GM21515 (cell line): ENCODE results near the gene OSMR.

Experiments used
- ATAC-seq: cut with Tn5 transposase; IDR thresholded peaks from one replicate; pipeline ENCODE4 v1.9.1; 2021; ENCODE audit not compliant: unreplicated experiment

Gene OSMR

DNA sequence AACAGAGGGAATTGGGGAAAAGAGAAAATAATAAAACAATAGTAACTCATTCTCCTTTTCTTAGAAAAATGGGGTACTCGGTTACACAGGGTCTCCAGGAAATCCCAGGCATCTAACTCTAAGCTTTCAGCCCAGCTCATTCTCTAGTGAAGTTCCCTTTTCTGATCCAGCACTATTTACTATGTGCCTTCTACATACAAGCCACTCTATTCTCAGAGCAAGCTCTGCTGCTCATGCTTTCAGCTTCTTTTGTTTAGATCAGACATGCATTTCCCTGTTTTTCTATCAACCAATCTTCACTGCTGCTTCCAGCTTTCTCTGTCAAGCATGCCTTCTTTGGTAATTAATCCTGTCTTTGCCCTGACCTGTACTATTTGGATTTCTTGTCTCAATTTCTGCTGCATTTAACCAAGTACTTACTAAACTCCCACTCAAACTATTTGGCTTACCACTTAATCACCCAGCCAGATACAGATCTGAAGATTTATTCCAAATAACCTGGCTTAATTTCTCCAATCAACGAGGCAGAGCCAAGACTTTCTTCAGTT lies 25.3 kb downstream of the OSMR start:
- no peak for ATAC-seq

DNA sequence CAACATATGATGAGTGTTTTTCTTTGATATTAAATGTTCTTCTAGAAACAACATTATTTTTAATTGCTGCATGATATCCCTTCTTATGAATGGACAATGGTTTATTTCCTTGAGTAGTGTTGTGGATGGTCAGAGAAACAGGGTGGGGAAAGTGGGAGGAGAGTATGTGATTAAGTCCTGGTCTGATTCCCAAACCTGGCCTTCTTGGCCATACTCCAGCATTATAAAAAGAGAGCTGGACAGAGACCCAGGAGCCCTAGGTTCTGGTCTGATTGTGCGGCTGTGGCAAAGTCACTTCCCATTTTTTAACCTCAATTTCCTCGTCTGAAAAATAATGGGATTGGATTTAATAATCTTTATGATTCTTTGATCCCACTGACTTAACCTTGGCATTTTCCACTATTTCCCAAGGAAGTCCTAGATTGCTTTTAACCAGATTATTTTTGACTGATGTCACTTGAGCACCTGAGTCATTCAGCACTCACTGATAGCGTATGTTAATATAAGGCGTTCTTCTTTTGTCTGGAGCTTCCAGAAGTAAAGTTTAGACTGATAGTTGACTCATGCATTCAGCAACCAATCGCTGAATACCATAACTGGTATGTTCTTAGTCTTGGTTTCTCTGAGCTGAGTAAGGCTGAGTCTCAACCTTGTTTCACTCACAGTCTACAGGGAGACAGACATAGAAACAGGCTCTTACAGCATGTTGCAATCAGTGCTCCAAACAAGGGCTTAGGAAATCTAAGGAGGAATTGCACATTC lies 26.2 kb downstream of the OSMR start:
- no peak for ATAC-seq

DNA sequence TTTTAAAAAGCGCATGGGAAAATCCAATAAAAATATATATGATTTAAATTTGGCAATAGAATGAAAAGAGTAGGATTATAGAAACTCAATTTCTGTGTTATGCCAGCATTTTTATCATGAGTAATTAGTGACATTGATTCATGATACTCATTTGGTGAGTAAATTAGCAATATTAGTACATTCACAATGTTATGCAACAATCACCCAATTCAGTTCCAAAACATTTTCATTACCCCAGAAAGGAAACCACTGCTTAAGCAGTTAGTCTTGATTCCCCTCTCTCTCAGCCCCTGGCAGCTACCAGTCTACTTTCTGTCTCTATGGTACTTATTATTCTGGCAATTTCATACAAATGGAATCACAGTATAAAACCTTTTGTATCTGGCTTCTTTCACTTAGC lies 27.0 kb downstream of the OSMR start:
- ATAC-seq, result no peak

DNA sequence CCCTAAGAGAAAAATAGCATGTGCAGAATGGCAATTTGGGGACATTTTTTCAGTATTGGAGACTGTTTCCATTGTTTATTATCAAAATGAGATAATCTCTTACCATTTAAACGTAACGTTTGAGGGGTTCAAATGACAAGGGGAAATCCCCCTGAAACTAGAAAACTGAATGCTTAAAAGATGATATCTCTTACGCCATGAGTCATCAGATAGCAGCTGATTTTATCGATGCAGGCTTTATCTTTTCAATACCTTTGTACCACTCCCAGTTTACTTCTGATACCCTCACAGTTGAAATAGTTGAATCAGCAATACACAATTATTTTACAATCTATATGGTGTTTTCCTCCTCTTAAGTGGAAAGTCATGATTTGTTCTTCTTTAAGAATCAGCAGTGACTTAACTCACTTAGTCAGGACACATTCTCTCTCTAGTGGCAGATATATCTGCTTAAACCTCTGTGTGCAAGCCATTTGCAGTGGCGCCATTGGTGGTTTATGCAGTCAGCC lies 29.2 kb downstream of the OSMR start:
- no peak for ATAC-seq

DNA sequence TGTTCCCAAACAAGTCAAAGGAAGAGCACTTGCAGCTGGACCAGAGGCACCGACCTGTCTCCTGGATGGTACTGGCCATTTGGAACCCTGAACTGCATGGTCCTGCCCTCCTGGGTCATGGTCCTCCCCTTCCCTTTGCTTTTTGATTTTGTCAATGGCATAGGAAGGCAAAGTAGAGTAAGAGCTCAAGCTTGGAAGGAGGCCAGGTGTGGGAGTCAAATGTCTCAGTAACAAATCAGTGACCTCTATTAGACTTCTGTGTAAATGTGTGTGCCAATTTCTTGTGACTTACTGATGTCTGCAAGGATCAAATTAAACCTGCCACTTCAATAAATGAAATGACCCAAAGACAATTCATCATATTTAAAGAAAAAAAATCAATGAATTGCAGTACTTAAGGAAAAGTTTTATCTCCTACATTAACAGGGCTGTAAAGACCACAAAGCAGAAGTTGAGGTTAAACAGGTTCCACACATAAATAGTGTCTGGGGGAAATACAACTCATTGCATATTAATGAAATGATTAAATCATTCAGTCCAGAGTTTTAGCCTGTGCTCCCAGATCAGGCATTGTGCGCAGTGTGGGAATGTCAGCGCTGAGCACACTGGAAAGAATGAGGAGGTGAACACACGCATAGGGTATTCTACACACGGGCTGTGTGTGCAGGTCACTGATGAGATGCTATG lies 32.7 kb downstream of the OSMR start:
- no peak for ATAC-seq

DNA sequence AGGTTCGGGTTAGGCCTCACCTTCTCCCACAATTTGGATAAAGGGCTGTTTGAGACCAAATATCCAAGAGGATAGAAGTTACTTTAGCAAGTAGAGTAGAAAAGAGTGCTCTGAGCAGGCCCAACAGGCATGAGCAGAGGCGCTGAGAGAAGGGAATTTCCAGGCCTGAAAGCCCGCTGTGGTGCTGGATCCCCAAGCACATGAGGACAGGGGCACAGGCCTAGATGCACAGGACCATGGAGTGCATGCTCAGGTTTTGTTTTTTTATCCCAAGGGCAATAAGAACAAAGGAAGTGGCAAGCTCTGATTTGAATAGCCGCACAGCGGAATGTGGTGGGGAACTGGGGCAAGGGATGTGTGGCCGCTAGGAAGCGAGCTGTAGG lies 33.3 kb downstream of the OSMR start:
- ATAC-seq, result no peak

DNA sequence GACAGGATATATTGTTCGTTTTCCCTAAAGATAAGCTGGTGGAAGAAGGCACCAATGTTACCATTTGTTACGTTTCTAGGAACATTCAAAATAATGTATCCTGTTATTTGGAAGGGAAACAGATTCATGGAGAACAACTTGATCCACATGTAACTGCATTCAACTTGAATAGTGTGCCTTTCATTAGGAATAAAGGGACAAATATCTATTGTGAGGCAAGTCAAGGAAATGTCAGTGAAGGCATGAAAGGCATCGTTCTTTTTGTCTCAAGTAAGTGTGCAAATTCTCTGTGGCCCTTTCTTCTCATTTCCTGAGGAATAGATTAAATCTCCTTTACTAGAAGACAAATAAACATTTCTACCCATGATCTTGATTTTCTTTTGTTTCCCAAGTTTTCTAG lies 38.0 kb downstream of the OSMR start:
- no peak for ATAC-seq

DNA sequence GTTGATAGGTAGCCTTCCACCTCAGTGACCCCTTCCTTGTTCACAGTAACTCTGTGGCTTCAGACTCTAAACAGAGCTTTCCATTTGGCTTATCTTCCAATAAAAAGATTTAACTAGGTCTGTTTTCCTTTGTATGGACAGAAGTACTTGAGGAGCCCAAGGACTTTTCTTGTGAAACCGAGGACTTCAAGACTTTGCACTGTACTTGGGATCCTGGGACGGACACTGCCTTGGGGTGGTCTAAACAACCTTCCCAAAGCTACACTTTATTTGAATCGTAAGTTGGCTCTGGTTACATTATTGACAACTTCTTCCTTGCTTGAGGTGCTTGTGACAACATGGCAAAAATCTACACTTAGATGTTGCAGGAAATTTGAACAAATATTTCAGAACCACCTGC lies 39.4 kb downstream of the OSMR start:
- no peak for ATAC-seq

DNA sequence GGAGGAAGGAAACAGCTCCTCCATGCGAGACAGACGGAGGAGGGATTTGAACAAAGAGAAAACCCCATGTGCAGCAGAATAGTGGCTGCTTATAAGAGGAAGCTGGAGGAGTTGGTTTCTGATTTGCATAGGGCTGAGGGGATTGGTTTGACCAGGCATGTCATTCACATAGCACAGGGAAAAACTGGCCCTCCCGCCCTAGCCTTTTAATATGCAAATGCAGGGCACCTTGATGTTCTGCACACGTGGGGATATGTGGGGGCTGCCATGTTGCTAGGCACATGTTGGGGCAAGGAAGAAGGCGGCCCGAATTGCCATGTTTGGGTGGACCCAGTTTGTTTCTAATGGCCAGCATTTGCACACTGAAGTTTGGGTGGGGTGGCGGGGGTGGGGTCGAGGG lies 42.2 kb downstream of the OSMR start:
- ATAC-seq, result no peak

DNA sequence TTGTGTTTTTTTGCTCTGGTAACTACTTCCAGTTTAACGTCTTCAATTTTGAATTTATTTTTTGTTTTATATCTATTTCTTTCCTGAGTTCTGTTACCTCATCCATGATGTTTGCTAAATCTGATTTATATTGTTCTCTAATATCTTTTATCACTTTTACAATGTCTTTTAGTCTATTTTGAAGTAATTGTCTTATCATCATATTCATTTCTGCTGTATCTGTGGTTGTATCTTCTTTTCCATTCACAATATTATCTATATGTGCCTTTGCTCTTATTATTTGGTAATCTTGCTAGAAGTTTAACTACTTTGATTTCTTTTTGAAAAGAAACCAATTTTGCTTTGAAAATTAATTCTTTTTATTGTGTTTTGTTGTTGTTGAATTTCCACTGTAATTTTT lies 43.6 kb downstream of the OSMR start:
- no peak for ATAC-seq

DNA sequence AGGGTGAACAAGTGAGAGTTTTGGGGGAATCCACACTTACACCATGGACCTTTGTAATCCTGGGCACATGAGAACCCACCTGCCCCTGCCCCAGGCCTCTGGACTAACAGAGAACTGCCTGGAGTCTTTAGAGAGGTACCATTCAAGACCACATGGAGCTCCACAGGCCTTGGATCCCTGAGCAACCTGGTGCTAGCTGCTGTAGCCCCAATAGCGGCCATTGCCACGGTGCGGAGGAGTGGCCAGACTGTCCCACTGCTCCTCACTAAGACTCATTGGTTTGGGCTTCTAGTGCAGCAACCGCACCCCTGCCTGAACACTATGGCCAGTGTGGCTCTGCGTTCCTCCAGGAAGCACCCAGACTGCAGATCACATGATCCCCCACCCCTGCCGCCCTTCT lies 45.8 kb downstream of the OSMR start:
- ATAC-seq, result no peak

DNA sequence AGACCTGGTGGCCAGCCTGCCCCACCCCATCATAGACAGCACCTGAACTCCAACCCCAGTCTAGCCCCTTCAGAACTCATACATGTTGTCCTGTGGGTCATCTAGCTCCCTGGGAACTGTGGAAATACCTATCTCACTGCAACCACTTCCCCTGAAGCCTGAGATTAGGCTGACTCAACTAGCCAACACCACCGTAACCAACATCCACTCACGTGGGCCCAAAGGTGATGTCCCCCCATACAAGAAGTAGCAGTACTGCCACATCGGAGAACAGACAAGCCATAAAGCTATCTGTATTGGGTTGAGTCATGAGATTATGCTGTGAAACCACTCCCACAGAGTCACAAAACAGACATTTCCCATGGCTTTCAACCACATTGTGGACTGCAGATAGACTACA lies 46.6 kb downstream of the OSMR start:
- no peak for ATAC-seq

DNA sequence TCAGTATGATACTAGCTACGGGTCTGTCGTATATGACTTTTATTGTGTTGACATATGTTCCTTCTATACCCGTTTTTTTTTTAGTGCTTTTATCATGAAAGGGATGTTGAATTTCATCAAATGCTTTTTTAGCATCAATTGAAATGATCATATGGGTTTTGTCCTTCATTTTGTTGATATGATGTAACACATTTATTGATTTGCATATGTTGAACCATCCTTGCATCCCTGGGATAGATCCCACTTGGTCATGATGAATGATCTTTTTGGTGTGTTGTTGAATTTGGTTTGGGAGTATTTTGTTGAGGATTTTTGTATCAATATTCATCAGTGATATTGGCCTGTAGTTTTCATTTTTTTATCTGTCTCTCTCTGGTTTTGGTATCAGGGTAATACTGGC lies 50.9 kb downstream of the OSMR start:
- no peak for ATAC-seq

DNA sequence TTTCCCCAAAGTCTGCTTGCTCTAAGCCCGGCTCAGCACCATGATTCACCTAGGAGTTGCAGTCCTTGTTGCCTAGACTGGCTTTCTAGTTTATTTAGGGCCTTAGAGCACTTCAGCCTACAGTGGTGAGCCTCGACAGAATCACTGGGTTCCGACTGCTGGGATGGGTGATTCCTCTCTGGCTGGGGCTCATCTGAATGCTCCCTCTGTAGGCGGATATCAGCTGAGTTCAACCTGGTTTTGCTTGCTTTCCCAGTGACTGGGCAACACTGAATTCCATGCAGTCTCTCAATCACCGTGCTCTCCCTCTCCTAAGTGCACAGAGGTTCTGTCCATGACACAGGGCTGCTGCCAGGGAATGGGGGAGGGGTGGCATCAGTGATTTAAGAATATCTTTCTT lies 54.1 kb downstream of the OSMR start:
- no peak for ATAC-seq

DNA sequence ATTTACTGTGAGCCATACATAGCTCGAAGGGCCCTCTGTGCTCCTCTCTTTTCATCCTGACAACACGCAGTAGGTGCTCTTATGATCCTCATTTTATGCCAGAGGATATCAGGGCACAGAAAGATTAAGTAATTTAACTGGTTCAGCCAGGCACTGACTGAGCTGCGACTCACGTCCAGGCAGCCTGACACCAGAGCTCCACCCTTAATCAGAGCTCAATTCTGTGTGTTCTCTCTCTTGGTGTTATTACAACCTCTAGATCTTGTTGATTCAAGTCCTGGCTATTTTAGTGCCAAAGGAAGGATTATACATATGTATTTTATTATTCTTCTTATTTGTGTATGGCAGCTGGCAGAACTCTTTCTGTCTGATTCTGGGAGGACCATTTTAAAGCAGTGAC lies 59.7 kb downstream of the OSMR start:
- ATAC-seq, result no peak

DNA sequence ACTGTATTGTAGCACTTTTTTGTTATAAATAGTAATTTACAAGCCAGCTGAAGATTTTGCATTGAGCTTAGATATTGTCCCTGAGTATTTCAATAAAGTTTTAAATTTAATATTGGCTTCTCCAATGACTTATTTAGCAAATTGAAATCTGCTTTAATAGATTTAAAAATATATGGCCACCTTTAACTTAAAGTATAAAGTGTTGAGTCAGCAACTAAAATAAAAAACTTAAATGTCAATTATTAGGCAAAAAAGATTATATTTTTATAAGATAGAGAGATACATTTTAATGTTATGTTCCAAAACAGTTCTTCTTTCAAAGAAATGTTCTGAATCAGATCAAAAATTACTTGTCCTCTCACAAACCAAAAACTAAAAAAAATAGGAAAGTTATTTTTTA lies 60.7 kb downstream of the OSMR start:
- ATAC-seq, result no peak

DNA sequence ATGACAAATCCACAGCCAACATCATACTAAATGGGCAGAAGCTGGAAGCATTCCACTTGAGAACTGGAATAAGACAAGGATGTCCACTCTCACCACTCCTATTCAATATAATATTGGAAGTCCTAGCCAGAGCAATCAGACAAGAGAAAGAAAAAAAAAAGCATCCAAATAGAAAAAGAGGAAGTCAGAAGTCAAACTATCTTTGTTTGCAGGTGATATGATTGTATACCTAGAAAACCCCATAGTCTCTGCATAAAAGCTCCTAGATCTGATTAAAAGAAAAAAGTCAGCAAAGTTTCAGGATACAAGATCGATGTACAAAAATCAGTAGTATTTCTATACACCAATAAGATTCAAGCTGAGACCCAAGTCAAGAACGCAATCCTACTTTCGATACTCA lies 66.1 kb downstream of the OSMR start:
- ATAC-seq, result no peak

DNA sequence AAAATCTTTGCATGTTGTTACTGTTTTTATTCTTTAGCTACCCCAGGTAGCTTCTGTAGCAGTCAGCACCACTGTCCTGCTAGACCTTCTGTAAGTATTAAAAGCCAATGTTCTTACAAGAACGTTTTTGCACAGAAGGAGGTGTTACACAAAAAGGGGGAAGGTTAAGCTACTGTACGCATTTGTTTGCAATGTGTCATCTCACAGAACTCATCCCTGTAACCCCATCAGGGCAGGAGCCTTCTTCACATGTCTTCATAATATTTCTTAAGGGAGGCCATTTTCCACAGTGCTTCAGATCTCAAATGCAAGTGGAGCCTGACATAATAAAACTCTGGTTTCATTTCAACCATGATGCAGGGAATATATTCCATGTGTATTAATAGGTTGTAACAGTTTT lies 67.9 kb downstream of the OSMR start:
- ATAC-seq, result no peak

DNA sequence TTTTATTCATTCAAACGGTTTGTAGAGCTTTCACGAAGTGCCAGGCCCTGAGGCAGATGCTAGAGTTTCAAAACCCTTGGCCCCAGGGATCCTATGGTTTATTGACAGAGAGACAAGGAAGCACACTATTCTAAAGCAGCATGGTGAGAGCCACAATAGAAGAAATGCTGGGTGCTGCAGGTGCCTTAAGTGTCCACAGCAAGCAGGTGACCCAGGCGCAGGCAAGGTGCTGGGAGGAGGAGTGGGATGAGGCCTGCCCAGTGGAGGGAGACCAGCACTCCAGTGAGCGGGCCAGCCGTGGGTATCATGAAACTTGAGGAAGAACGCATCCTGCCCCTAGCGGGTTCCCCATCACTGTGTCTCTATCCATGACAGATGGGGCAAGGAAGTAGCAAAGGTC lies 71.0 kb downstream of the OSMR start:
- no peak for ATAC-seq

DNA sequence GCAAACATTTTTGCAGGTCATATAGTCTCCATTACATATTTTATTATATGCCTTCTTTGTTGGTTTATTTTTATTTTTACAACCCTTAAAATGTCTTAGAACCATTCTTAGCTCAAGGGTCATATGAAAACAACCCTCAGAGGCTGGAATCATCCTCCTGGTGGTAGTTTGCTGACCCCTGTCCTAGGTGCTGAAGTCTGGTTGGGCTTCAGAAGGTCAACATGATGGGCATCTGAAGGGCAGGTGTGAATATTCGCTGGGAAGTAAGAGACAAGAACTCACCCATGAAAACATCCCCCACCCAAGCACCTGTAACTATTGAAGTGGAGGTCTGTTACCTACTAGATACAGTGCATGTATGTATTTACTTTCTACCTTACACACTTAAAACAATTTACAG lies 75.4 kb downstream of the OSMR start:
- ATAC-seq, result no peak

DNA sequence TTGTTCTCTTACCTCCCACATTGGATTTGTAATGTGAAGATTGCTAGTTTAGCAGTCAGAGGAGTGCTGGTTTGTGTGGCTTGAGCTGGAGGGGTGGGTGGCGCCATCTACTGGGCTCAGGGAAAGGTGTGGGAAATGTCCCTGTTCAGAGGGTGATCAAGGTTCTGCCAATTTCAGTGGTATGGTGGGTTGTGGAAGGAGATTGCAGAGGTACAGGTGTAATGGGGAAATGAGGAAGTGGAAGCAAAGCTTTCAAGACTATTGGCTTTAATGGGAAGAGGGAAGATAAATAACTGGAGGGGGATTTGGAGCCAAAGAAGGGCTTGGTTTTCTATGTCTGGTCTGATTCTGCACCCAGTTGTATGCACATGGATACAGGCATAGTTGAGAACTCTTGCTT lies 76.4 kb downstream of the OSMR start:
- peak; percentile 83 for ATAC-seq

DNA sequence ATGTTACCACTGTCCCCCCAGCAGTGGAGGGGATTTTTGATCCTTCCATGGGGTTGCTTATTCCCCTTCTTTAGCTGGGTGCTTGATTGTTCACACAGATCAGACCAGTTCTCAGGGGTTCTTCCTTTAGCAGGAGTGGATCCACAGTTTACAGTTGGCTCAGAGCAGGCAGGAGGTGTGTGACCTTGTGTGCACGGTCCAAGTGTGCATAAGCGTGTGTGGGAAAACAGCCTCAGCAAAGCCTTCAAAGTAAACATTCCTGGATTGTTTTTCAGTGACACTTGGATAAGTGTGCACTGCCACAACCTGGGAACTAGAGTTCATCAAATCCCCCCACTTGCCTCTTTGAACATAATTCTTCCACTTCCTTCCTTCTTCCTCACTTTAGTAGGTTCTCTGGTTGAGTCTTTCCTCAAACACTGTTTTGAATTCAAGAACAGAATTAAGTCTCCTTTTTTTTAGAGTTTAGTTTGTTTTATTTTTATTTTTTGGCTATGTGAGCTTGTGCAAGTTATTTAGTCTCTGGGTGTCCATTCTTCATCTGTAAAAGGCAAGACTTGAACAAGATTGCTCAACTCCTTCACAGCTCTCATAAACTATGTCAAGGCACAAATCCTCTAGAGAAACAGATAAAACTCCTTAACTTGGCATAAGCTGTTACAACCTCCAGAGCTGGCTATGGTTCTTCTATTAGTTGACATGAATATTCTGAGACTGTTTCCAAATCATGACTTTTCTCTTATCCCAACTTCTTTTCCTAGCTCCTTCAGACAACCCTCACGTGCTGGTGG lies 78.0 kb downstream of the OSMR start:
- no peak for ATAC-seq
